ENCODE results near the gene MAST4.

GRCh38 chr5:66674802-66675201, 78.6 kb downstream of the MAST4 start:
- no peak for TF ChIP-seq CTCF (IDR thresholded peaks at IDR 0.05; ENCODE audit: low read length)
- TF ChIP-seq EZH2 (optimal IDR thresholded peaks at IDR 0.05; ENCODE audit: low read depth, low read length), result no peak
- TF ChIP-seq EZH2phosphoT487 (IDR thresholded peaks at IDR 0.05; ENCODE audit: low read length), result no peak

Measured in MM.1S (cell line).